Activated T-cell treated with anti-CD3 and anti-CD28 coated beads for 48 hours (primary cell): ENCODE measurements around the gene FRMD8.
"Not testable (repeated sequence)": the region's sequence is repeated elsewhere in the genome, so short reads cannot be mapped to it uniquely, and the experiment has no call there.

Source experiments
- DNase-seq: peaks from one replicate; pipeline ENCODE4 v3.0.0-alpha.2; 2020; ENCODE audit warnings: low read depth

FRMD8 gene

DNA sequence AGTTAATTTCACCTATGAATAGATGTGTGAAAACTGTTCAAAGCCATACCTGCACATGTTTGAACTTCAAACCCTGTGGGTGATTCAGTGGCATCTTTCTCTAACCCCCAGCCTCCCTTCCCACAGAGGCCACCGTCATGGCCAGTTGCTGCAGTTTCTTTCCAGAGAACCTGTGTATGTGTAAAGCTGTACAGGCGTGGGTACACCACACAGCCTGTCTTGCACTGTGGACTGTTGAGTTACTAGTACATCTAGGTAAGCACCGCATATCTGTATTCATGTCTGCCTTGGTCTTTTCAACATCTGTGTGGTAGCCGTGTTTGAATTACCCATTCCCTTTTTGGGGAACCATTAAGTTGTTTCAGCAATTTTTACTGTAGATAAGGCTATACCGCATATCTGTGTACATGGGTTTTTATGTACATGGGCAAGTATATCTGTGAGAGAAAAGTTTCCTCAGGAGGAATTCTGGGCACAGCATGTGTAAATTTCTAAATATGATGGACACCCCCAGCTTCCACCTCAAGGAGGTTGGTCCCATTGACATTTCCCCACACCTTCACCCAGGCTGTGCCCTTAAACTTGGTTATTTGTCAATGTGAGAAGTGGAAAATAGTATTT is 50.1 kb downstream of the FRMD8 start:
- no peak for DNase-seq

DNA sequence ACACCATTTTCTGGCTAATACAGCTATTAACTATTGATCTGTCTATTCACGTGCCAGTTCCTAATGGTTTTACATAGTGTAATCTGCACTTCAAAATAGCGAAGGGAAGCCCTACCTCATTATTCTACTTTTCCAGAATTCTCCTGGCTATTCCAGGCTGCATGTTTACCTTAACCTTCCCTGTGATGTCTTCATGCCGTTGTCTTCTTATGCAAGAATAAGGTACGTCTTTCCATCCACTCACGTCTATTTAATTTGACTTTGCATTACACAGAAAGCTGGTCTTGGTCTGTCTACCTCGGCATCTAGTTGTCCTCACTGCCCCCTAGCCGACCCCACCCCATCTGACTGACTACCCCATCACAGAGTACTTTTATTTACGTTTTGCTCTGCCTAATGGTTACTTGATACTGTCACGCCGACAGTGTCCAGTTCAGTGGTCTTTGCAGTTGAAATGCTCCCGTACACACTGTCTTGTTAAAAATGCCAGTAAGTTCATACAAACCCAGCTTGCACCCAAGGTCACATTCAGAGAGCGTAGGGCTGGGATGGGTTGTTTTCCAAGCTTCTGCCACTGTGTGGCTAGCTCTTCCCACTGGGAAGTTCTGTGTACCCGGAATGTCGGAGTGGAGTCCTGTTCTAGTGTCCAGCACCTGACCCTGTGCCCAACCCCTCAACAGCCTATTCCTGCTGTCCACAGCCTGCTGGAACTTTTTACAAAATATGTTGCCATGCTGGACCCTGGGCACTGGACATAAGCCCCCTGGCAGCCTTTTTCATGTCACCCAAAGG is 51.2 kb downstream of the FRMD8 start:
- DNase-seq, result no peak

GRCh38 chr11:65438257-65439151 is 52.1 kb downstream of the FRMD8 start:
- no peak for DNase-seq

DNA sequence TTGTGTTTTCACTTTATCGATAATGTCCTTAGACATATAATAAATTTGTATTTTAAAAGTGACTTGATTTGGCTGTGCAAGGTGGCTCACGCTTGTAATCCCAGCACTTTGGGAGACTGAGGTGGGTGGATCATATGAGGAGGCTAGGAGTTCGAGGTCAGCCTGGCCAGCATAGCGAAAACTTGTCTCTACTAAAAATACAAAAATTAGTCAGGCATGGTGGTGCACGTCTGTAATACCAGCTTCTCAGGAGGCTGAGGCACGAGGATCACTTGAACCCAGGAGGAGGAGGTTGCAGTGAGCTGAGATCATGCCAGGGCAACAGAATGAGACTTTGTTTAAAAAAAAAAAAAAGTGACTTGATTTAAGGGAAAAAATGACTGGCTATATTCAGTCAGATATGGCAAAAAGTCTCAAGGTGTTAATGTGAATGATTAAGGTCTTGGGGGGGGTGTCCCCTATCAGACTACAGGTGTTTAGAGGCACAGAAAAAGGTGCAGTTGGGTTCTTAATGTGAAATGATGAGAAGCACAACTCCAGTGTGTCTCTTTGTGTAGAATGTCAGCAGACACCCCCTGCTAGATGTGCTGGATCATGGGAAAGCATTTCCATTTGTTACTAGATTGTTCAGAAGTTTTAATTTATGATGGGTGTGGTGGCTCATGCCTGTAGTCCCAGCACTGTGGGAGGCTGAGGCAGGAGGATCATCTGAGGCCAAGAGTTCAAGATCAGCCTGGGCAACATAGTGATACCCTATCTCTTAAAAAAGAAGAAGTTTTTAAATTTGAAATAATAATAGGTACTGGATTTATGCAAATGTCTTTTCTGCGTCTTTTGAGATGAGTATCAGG is 53.1 kb downstream of the FRMD8 start:
- DNase-seq, result no peak

DNA sequence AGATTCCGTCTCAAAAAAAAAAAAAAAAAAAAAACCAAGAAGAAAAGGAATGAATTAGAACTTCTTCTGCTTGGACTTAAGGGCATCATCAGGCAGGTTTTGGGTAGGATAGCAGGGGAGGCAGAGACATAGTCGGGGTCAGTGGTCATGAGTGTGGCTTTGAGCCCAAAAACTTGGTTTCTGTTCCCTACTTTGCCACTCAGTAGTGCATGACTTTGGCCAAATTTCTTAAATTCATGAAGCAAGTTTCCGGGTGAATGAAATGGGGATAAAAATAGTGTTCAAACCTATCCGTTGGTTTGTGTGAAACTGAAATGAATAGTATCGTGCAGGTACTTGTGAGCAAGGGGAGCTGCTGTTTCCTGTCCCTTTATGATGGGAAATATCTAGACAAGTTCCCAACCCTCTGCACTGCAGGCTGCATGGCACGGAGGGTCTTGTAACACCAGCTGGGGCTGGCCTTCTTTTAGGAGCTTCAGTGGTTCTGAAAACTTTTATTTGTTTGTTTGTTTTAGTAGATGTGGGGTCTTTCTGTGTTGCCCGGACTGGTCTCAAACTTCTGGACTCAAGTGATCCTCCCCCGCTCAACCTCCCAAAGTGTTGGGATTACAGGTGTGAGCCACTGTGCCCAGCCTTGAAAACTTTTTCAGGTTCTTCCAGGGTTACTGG is 54.5 kb downstream of the FRMD8 start:
- no peak for DNase-seq

DNA sequence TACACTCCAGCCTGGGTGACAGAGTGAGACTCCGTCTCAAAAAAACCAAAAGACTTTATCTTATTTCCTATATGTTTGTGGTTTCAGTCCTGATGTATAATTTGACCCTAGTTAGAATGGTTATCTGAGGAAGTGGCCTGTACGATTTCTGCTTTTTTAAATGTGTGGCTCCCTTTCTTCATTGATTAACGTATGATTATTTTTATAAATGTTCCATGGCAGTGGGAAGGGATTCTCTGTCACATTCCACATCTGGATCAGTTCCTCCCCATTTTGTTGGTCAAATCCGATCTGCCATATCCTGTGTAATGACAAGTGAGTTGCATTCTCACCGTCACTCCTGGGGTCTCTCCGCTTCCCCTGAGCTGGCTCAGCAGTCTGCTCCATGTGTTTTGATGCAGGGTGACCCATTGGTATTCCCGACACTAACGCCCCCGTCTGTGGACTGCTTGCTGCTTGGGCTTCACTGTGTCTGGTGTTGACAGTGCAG is 56.5 kb downstream of the FRMD8 start:
- DNase-seq, result no peak

GRCh38 chr11:65444314-65445051 is 58.0 kb downstream of the FRMD8 start:
- no peak for DNase-seq

DNA sequence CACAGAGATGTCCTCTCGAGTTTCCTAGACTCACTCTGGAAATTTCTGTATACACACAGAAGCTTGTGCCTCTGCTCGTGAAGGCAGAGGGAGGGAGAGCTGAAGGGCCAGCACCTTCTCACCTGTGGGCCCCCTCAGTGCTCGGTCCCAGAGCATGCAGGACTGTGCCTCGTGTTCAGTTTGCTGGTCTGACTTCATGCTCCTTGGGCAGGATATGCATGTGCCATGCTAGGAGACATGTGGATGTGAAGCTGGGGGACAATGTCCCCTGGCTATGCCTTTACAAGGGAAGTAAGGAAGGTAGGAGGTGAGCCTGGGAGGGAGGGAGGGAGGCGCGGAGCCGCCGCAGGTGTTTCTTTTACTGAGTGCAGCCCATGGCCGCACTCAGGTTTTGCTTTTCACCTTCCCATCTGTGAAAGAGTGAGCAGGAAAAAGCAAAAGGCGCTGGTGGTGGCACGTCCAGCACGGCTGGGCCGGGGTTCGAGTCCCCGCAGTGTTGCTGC is 58.7 kb downstream of the FRMD8 start:
- no peak for DNase-seq

DNA sequence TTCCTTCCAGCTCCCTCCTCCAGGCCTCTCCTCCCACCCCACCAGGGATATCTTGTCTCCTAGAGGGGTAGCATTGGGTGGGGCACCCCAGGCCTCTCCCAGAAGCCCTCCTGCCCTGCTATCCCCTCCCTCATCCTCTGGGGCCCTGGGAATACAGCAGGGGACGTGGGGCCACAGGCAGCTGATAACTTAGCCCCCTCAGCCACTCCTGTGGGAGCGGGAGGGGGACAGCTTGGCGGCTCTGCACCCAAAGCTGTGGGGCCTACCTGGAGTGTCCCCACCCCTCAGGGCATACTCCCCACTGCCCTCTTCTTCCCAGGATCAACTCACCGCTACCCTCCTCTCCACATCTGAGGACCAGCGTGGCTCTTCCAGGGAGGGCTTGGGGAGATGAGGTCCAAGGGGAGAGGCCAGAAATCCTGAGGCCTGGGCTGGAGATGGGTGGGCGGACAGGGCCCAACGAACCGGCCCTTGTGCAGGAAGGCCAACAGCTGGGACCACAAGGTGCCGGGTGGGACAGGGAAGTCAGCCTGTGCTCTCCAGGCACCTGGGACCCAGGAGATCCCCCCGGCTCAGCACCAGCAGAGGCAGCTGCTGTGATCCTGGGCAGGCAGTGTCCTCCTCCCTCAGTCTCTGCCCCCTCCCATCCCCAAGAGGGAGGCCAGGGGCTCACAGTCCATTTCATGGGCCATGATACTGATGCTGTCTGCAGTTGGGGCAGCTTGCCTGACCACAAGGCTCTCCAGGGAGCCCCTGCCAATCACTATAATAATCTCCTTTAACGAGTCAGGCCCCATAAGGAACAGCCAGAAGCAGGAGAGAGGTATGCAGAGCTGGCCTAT is 59.4 kb downstream of the FRMD8 start:
- DNase-seq, result no peak

DNA sequence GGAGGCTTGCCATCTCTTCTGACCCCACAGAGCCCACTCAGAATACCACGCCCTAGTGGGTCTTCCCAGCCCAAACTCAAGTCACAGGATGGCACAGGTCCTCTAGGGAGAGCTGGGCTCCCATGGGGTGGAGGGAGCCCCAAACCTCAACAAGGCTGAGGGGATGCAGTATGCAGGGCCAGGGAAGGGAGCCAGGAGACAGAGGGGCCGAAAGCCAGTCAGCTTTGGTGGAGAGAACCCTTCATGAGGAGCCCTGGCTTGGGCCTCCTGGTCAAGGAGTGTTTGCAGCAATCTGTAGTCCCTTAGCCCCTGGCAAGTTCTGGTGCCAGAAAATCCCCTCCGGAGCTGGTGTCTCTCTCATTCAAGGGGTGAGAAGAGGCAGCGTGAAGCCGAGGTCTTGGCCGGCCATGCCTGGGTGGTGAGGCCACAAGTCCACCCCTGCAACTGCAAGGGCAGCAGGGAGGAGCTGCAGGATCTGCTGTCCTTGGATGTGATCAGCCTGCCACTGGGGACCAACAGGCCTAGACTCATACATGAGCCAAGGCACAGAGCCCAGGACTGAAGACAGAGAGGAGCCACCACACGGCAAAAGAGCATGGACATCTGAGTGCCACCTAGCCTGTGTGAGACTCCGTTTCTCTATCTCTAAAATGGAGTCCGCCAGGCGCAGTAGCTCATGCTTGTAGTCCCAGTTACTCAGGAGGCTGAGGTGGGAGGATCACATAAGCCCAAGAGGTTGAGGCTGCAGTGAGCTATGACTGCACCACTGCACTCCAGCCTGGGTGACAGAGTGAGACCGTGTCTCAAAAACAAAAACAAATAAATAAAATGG is 60.2 kb downstream of the FRMD8 start:
- DNase-seq, result no peak

DNA sequence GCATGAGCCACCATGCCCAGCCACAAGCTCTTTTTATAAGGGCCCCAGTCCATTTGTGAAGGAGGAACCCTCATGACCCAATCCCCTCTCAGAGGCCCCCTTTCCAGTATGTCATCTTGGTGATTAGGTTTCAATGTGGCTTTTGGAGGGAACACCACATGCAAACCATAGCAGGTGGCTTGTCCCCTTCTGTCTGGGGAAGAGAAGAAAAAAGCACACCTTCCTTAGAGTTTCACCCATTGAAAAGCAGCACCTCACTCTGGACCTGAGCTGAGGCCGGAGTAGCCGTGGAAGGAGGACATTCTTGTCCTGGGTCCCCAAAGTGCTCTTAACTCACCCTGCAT is 61.6 kb downstream of the FRMD8 start:
- DNase-seq, result no peak

GRCh38 chr11:65448418-65449105 is 62.1 kb downstream of the FRMD8 start:
- no peak for DNase-seq

- not testable (repeated sequence) for DNase-seq
These were observed 64.9 kb downstream of the FRMD8 start for GRCh38 chr11:65451301-65451700.

- DNase-seq, result not testable (repeated sequence)
These were observed 65.8 kb downstream of the FRMD8 start for GRCh38 chr11:65452259-65452658.

DNA sequence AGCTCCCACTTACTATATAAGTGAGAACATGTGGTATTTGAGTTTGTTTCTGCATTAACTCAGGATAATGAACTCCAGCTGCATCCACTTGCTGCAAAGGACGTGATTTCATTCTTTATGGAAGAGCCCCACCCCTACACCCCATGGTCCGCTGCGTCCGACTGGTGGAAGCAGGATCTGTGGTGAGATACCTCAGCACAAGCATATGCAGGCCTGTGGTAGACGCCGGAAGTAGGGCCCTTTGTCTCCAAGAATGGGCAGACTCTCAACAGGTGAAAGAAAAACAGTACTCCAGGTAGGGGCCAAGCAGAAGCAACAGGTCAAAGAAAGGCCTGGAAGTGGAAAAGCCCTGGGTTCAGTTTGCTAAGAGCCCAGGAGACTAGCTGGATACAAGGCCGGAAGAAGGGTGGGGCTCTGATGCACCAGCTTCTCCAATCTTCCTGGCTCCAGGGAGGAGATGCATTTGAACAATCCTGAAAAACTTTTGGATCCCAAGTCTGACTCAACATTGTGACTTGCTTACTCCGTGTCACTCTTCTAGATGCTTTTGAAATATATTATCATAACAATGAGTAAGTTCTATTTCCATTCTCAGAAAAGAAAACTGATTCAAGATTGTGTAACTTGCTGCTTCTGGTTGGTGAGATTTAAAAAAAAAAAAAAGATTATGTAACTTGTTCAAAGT is 66.5 kb downstream of the FRMD8 start:
- no peak for DNase-seq

- DNase-seq, result no peak
These were observed 67.9 kb downstream of the FRMD8 start for GRCh38 chr11:65454311-65454695.
